Measurements from ENCODE around the gene DMAC2.

GRCh38 chr19:41409288-41409687, 30.4 kb downstream of the DMAC2 start:
- no peak for TF ChIP-seq CTCF (IDR thresholded peaks at IDR 0.05)
- TF ChIP-seq EP300 (IDR thresholded peaks at IDR 0.05) = no peak
